Endothelial cell of umbilical vein (primary cell): ENCODE measurements around the gene MMP25.

Experiments
- CTCF ChIP-seq, 2 donors: IDR thresholded peaks; 1 replicate in 1 of 2; 2 replicates in 1 of 2; pipeline ENCODE4 v1.5.1; 2011; ENCODE audit warnings: low read length in 2 of 2, mild to moderate bottlenecking in 2 of 2, moderate library complexity in 2 of 2, control low read depth in 1 of 2, inconsistent platforms in 1 of 2, low read depth in 1 of 2; ENCODE audit not compliant: insufficient read depth in 1 of 2; ENCODE audit errors: extremely low read depth in 1 of 2
- EZH2 ChIP-seq: IDR thresholded peaks from 2 replicates; pipeline ENCODE4 v1.6.1; 2012; ENCODE audit warnings: borderline replicate concordance, low read depth, mild to moderate bottlenecking, moderate library complexity, low read length, inconsistent platforms; ENCODE audit not compliant: severe bottlenecking
- JUN ChIP-seq: IDR thresholded peaks from 2 replicates; pipeline ENCODE4 v1.6.1; 2011; ENCODE audit warnings: borderline replicate concordance, low read depth; ENCODE audit not compliant: insufficient read length, insufficient read depth
- MAX ChIP-seq: IDR thresholded peaks from 2 replicates; pipeline ENCODE4 v1.6.1; 2011; ENCODE audit not compliant: insufficient read depth, insufficient read length
- MYC ChIP-seq: IDR thresholded peaks from one replicate; pipeline ENCODE4 v1.6.1; 2011; ENCODE audit warnings: mild to moderate bottlenecking, low read depth, low read length
- POLR2A ChIP-seq: IDR thresholded peaks from 2 replicates; pipeline ENCODE4 v1.6.1; 2012; ENCODE audit warnings: low read depth, mild to moderate bottlenecking, control low read depth, low read length
- POLR2AphosphoS5 ChIP-seq: IDR thresholded peaks from 2 replicates; pipeline ENCODE4 v1.6.1; 2012; ENCODE audit warnings: low read depth, mild to moderate bottlenecking, control low read depth, low read length, moderate library complexity; ENCODE audit not compliant: insufficient read depth

GRCh38 chr16:3051009-3051408 lies 4.6 kb downstream of the MMP25 start:
- TF ChIP-seq CTCF (IDR thresholded peaks at IDR 0.05; ENCODE audit: extremely low read depth in 1 of 2, insufficient read depth in 1 of 2, low read depth in 1 of 2, low read length in 2 of 2), result no peak
- TF ChIP-seq POLR2AphosphoS5, result no peak
- TF ChIP-seq POLR2A, result no peak
- TF ChIP-seq EZH2, result no peak
- TF ChIP-seq MAX, result no peak
- TF ChIP-seq JUN, result no peak
- TF ChIP-seq MYC, result no peak
